Thoracic aorta (tissue), 2 donors: ENCODE results near the gene STAT5B. TPM values are rescaled to one million over a fixed set of nuclear protein-coding genes. Genes with fewer than 3 reads are reported as not detected.
"Not testable (repeated sequence)": the region's sequence is repeated elsewhere in the genome, so short reads cannot be mapped to it uniquely, and the experiment has no call there.

Experiments
- ATAC-seq: fragments of 150-250 bp; one replicate; pipeline ENCODE4 v1.8.0; 2017; ENCODE audit warnings: low read depth; ENCODE audit not compliant: insufficient number of reproducible peaks, low FRiP score
- DNase-seq: peaks from one replicate; pipeline ENCODE4 v3.0.0-alpha.2; 2020; ENCODE audit warnings: low spot score
- H3K27ac ChIP-seq, 2 donors: fragments of 200-600 bp; sonication (generic); 1 replicate in 1 of 2; 2 replicates in 1 of 2; pipeline ENCODE4 v1.5.1; 2016; ENCODE audit warnings: mild to moderate bottlenecking in 2 of 2, moderate library complexity in 2 of 2
- H3K27me3 ChIP-seq: fragments of 200-600 bp; sonication (generic); replicated peaks from 2 replicates; pipeline ENCODE4 v1.6.0; 2016; ENCODE audit warnings: mild to moderate bottlenecking; ENCODE audit not compliant: insufficient read depth
- H3K36me3 ChIP-seq: fragments of 200-600 bp; sonication (generic); one replicate; pipeline ENCODE4 v1.5.1; 2016
- H3K4me1 ChIP-seq, 2 donors: fragments of 200-600 bp; sonication (generic); 1 replicate in 1 of 2; 2 replicates in 1 of 2; pipeline versions ENCODE4 v1.5.1 to v1.6.0; 2016; ENCODE audit warnings: low read depth in 2 of 2, mild to moderate bottlenecking in 1 of 2; ENCODE audit not compliant: control insufficient read depth in 1 of 2
- H3K4me3 ChIP-seq: fragments of 200-600 bp; sonication (generic); 2 replicates; pipeline ENCODE4 v1.5.1; 2016; ENCODE audit warnings: mild to moderate bottlenecking
- H3K9me3 ChIP-seq: fragments of 200-600 bp; sonication (generic); 2 replicates; pipeline ENCODE4 v1.5.1; 2016
- total RNA-seq, 2 donors: library from RNA; depleted of rRNA; stranded (reverse); fragments of >200 nt; gene quantifications; one replicate each; pipeline versions ENCODE4 v1.1.0 to v1.2.3, GENCODE V29; 2016
- TF ChIP-seq, protein P1 (sequence below): fragments of 200-600 bp; sonication (generic); IDR thresholded peaks from one replicate; pipeline ENCODE4 v1.5.1; 2019; ENCODE audit warnings: antibody characterized with exemption

Gene STAT5B
- 100 to 1,000 TPM in 1 of 2 donors, 10 to 100 TPM in 1; 95.2 to 117 TPM for total RNA-seq

DNA sequence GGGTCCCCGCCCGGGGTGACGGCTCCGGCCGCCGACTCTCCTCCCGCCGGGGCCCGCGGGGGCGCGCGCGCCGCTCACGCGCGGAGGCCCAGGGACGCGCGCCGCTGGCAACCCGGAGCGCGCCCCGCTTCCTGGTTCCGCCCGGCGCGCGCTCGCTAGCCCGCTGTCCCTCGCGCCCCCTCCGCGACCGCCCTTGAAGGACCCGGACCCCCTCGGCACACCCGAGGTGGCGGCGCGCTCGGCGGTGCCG, at the start of gene STAT5B:
STAT5B (minus strand) TSS at position 33 of the 250 bp plus-strand sequence. CDS start 44,264 bp downstream, outside the sequence.
- H3K4me1 ChIP-seq: peaks cover 17 to 41% of the 10 kb centered on the region in 2 donors
- peak; percentile 52 for ATAC-seq
- no peak for DNase-seq

DNA sequence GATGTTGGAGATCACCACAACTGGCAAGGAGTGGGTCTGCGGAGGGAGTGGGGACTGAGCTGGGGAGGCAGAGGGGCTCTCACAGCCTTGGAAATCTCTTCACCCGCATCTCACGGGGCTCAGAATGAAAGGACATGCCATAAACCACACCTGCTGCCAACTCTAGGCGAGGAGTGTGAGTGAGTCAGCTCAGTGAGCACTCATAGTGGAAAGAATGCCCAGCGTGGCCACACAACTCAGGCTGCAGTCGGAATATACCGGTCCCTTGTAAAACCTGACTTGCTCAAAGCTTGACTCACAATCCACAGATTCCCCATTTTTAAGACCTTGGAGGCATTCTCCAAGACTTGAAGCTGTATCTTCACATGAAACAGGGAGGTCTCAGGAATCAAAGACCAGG, 48.8 kb upstream of the STAT5B start:
- Histone ChIP-seq H3K4me3 (no peak overlapping the region), H3K36me3 (peaks cover 52% of the 10 kb centered on the region), H3K9me3 (no peaks in the 10 kb centered on the region), H3K4me1 (peaks cover 16 to 40% of the 10 kb centered on the region in 2 donors), H3K27me3 (no peaks in the 10 kb centered on the region), H3K27ac (peak overlapping the region; percentile 27 to 72)
- TF ChIP-seq, protein P1, sequence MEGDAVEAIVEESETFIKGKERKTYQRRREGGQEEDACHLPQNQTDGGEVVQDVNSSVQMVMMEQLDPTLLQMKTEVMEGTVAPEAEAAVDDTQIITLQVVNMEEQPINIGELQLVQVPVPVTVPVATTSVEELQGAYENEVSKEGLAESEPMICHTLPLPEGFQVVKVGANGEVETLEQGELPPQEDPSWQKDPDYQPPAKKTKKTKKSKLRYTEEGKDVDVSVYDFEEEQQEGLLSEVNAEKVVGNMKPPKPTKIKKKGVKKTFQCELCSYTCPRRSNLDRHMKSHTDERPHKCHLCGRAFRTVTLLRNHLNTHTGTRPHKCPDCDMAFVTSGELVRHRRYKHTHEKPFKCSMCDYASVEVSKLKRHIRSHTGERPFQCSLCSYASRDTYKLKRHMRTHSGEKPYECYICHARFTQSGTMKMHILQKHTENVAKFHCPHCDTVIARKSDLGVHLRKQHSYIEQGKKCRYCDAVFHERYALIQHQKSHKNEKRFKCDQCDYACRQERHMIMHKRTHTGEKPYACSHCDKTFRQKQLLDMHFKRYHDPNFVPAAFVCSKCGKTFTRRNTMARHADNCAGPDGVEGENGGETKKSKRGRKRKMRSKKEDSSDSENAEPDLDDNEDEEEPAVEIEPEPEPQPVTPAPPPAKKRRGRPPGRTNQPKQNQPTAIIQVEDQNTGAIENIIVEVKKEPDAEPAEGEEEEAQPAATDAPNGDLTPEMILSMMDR: no peak
- ATAC-seq (peak; percentile 71), DNase-seq (peak; percentile 52)

More for the DNA sequence above, at the start of gene STAT5B:
- TF ChIP-seq, protein P1: no peak
- Histone ChIP-seq H3K36me3 (no peaks in the 10 kb centered on the region), H3K4me3 (peak within 1 kb of the TSS; percentile 88), H3K27me3 (no peaks in the 10 kb centered on the region), H3K9me3 (no peaks in the 10 kb centered on the region), H3K27ac (peak within 1 kb of the TSS; percentile 83 to 88)

DNA sequence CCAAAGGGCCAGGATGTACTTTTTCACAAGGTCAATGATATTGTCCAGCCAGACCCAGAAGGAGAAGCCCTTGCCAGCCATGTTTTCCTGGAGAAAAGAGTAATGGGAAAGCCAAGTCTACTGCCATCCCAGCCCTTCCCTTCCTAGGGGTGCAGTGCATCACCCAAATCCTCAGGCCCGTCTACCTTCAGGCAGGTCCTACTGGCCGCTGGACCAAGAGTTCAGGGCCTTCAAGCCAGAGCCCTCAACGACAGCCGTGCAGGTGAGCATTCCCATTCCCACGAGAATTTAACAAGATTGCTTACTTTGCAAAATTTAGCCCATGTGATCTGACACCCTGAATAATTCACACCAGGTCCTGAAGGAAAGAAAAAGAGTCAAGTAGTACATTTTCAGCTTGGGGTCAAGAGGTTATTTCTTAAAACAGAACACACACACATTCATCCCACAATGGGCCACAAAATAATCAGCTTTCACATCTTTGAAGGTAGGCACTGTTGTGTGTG, 47.1 kb upstream of the STAT5B start:
- TF ChIP-seq, protein P1: no peak
- H3K27me3 ChIP-seq: no peaks in the 10 kb centered on the region
- ATAC-seq (no peak), DNase-seq (no peak)
- H3K4me1 ChIP-seq: peaks cover 7 to 26% of the 10 kb centered on the region in 2 donors
- H3K27ac ChIP-seq: peak overlapping the region; percentile 21 to 27
- H3K4me3 ChIP-seq: no peak overlapping the region
- H3K9me3 ChIP-seq: no peaks in the 10 kb centered on the region
- peaks cover 64% of the 10 kb centered on the region for H3K36me3 ChIP-seq

DNA sequence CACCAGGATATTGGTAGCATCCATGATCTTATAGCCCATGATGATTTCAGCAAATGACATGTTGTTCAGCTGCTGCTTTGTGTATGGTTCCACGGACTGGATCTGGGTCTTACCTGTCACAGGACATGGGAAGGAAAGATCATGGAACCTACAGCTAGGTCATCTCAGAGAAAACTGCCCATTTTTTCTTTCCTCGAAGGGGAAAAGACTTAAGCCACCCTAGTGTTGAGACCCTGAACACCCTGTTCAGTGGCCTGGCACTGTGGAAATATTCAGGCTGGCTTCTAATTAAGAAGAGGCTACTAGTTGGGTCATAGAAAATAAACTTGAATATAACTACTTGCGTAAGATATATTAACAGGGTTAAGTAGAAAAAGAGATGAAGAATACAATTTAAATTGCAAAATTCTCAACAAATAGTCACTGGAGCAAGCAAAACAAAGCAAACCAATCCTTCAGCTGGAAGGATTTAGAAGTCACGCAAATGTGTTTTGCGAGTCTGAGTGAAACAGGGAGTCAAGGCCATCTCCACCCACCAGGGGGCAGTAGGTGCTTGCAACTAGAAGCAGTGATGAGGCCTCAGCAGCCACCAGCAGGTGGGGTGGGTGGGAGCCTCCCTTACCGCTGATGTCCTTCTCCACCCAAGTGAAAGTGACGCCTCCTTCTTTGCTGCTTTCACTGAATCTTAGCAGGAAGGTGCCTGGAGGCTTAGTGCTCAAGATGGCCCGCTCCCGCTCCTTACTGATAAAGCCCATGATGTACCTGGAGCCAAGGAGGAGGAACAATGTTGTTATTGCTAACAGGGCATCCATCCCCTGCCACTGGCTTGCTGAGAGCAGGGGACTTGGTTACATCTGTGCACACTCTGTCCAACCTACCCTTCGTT, 46.4 kb upstream of the STAT5B start:
- peaks cover 6 to 25% of the 10 kb centered on the region in 2 donors for H3K4me1 ChIP-seq
- DNase-seq: peak; percentile 86
- no peak overlapping the region for H3K4me3 ChIP-seq
- H3K36me3 ChIP-seq: peaks cover 65% of the 10 kb centered on the region
- ATAC-seq: no peak
- H3K27ac ChIP-seq: peak overlapping the region; percentile 21 to 27
- TF ChIP-seq, protein P1: peak; percentile 99
- no peaks in the 10 kb centered on the region for H3K9me3 ChIP-seq
- no peaks in the 10 kb centered on the region for H3K27me3 ChIP-seq

DNA sequence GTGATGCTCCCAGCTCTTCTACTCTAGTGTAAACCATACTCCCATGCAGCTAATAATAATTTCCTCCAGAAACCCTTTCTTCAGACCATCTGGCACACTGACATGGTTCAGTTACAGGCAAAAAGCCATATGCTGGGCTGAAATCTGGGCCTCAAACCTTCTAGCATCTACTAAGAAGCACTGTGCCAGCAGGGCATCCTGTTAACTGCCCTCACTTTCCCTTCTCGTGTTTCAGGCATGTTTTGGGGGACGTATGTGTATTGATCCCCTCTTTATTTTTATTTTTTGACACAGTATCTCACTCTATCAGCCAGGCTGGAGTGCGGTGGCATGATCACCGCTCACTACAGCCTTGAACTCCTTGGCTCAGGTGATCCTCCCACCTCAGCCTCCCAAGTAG, 45.4 kb upstream of the STAT5B start:
- H3K9me3 ChIP-seq: no peaks in the 10 kb centered on the region
- ATAC-seq (no peak), DNase-seq (no peak)
- TF ChIP-seq, protein P1: no peak
- H3K27ac ChIP-seq: no peak overlapping the region
- H3K4me1 ChIP-seq: peaks cover 6 to 25% of the 10 kb centered on the region in 2 donors
- no peaks in the 10 kb centered on the region for H3K27me3 ChIP-seq
- no peak overlapping the region for H3K4me3 ChIP-seq
- H3K36me3 ChIP-seq: peaks cover 71% of the 10 kb centered on the region

DNA sequence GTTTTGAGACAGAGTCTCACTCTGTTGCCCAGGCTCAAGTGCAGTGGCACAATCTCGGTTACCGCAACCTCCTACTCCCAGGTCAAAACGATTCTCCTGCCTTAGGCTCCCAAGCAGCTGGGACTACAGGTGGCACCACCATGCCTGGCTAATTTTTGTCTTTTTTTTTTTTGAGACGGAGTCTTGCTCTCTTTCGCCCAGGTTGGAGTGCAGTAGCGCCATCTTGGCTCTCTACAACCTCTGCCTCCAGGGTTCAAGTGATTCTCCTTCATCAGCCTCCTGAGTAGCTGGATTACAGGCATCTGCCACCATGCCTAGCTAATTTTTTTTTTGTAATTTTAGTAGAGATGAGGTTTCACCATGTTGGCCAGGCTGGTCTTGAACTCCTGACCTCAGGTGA, 41.8 kb upstream of the STAT5B start:
- H3K27ac ChIP-seq, H3K4me3 ChIP-seq, ATAC-seq, DNase-seq, H3K27me3 ChIP-seq, H3K4me1 ChIP-seq, H3K9me3 ChIP-seq: not testable (repeated sequence)
- H3K36me3 ChIP-seq: peaks cover 73% of the 10 kb centered on the region
